Endothelial cell of umbilical vein (primary cell): Measurements from ENCODE around the gene MYLK2. TPM values are rescaled to one million over a fixed set of nuclear protein-coding genes. Genes with fewer than 3 reads are reported as not detected.

Source experiments
- BruUV-seq: library from RNA; stranded (reverse); fragments of 400-500 nt; replicated peaks from 2 replicates; lab custom pipeline; 2021; lab: Mats Ljungman, UMichigan
- CTCF ChIA-PET: fragments of 300-600, 350-600 bp; sonication (Branson Sonifier 250); formaldehyde crosslinking; loops from one replicate; lab custom pipeline; 2021; ENCODE audit warnings: antibody characterized with exemption, inconsistent platforms; lab: Charles Lee
- POLR2A ChIA-PET: fragments of 300-600, 350-600 bp; sonication (Branson Sonifier 250); formaldehyde crosslinking; loops from one replicate; lab custom pipeline; 2021; ENCODE audit warnings: antibody characterized with exemption, inconsistent platforms; lab: Charles Lee
- DNase-seq: peaks from one replicate; pipeline ENCODE4 v3.0.0-alpha.2; 2011; ENCODE audit warnings: low read depth, low spot score
- FAIRE-seq: peaks from 2 replicates; lab custom pipeline; 2011; peaks lifted over from hg19 to GRCh38; lab: Jason Lieb, UNC
- H2AFZ ChIP-seq: 2 replicates; pipeline ENCODE4 v1.6.0; 2012; ENCODE audit warnings: low read depth, low read length, control low read depth, inconsistent platforms
- H3K27ac ChIP-seq: 2 replicates; pipeline ENCODE4 v1.5.1; 2011; ENCODE audit warnings: low read depth, mild to moderate bottlenecking, control low read depth, low read length, moderate library complexity; ENCODE audit not compliant: insufficient read depth
- H3K27me3 ChIP-seq, 2 experiments: 2 replicates each; pipeline versions ENCODE4 v1.6.0 to v1.6.1; 2011; ENCODE audit warnings: low read length in 2 of 2, mixed read lengths in 1 of 2; ENCODE audit not compliant: control insufficient read depth in 2 of 2, insufficient read depth in 2 of 2
- H3K36me3 ChIP-seq, 2 experiments: 2 replicates in 1 of 2; 3 replicates in 1 of 2; pipeline ENCODE4 v1.5.1; 2011; ENCODE audit warnings: low read length in 2 of 2, mild to moderate bottlenecking in 1 of 2, moderate library complexity in 1 of 2; ENCODE audit not compliant: control insufficient read depth in 2 of 2, insufficient read depth in 2 of 2; ENCODE audit errors: extremely low read depth in 1 of 2
- H3K4me1 ChIP-seq: 3 replicates; pipeline ENCODE4 v1.5.1; 2011; ENCODE audit warnings: mild to moderate bottlenecking, low read length; ENCODE audit not compliant: control insufficient read depth, insufficient read depth; ENCODE audit errors: extremely low read depth
- H3K4me2 ChIP-seq: 2 replicates; pipeline ENCODE4 v1.6.1; 2011; ENCODE audit warnings: low read length, control low read depth, mixed read lengths; ENCODE audit not compliant: insufficient read depth
- H3K4me3 ChIP-seq, 3 experiments: fragments of 200-600 bp in 1 of 3; sonication (generic), shearing (Covaris generic) in 1 of 3; replicated peaks in 1 of 3; 2 replicates each; pipeline ENCODE4 v1.5.1; 2011 to 2016; ENCODE audit warnings: control low read depth in 3 of 3, low read length in 3 of 3, mild to moderate bottlenecking in 2 of 3, inconsistent platforms in 1 of 3, low read depth in 1 of 3, moderate library complexity in 1 of 3; ENCODE audit not compliant: insufficient read depth in 1 of 3
- H3K79me2 ChIP-seq: 2 replicates; pipeline ENCODE4 v1.6.0; 2012; ENCODE audit warnings: low read length, inconsistent platforms; ENCODE audit not compliant: control insufficient read depth, insufficient read depth
- H3K9ac ChIP-seq: replicated peaks from 2 replicates; pipeline ENCODE3; 2011; ENCODE audit warnings: low read length, control low read depth; ENCODE audit not compliant: insufficient read depth; ENCODE audit errors: extremely low read depth
- H3K9me1 ChIP-seq: replicated peaks from 3 replicates; pipeline ENCODE4 v1.6.0; 2011; ENCODE audit warnings: mild to moderate bottlenecking, low read length; ENCODE audit not compliant: control insufficient read depth, insufficient read depth; ENCODE audit errors: extremely low read depth
- H3K9me3 ChIP-seq: replicated peaks from 2 replicates; pipeline ENCODE4 v1.5.1; 2012; ENCODE audit warnings: low read length, inconsistent platforms; ENCODE audit not compliant: control insufficient read depth, insufficient read depth
- H4K20me1 ChIP-seq: replicated peaks from 2 replicates; pipeline ENCODE3; 2011; ENCODE audit warnings: mild to moderate bottlenecking, low read length; ENCODE audit not compliant: control insufficient read depth, insufficient read depth; ENCODE audit errors: extremely low read depth
- EZH2 ChIP-seq: IDR thresholded peaks from 2 replicates; pipeline ENCODE4 v1.6.1; 2012; ENCODE audit warnings: borderline replicate concordance, low read depth, mild to moderate bottlenecking, moderate library complexity, low read length, inconsistent platforms; ENCODE audit not compliant: severe bottlenecking
- FOS ChIP-seq: IDR thresholded peaks from 2 replicates; pipeline ENCODE4 v1.6.1; 2011; ENCODE audit warnings: mild to moderate bottlenecking, low read length, moderate library complexity, borderline replicate concordance; ENCODE audit not compliant: insufficient read depth
- GATA2 ChIP-seq: IDR thresholded peaks from 2 replicates; pipeline ENCODE4 v1.7.0; 2011; ENCODE audit warnings: low read depth, mild to moderate bottlenecking, moderate library complexity, mixed read lengths, low read length; ENCODE audit not compliant: insufficient read length, insufficient read depth
- JUN ChIP-seq: IDR thresholded peaks from 2 replicates; pipeline ENCODE4 v1.6.1; 2011; ENCODE audit warnings: borderline replicate concordance, low read depth; ENCODE audit not compliant: insufficient read length, insufficient read depth
- MYC ChIP-seq: IDR thresholded peaks from one replicate; pipeline ENCODE4 v1.6.1; 2011; ENCODE audit warnings: mild to moderate bottlenecking, low read depth, low read length
- POLR2A ChIP-seq: IDR thresholded peaks from 2 replicates; pipeline ENCODE4 v1.6.1; 2012; ENCODE audit warnings: low read depth, mild to moderate bottlenecking, control low read depth, low read length
- POLR2AphosphoS5 ChIP-seq: IDR thresholded peaks from 2 replicates; pipeline ENCODE4 v1.6.1; 2012; ENCODE audit warnings: low read depth, mild to moderate bottlenecking, control low read depth, low read length, moderate library complexity; ENCODE audit not compliant: insufficient read depth
- dilution Hi-C: fragments of 300-500 bp; cut with MboI; formaldehyde crosslinking; loops from one replicate; pipeline ENCODE4 v1.15.0; 2019; ENCODE audit warnings: low sequenced_read_pairs; ENCODE audit not compliant: extremely low pct_ligation_motif_present
- intact Hi-C: fragments of 100-400 bp; cut with micrococcal nuclease; formaldehyde crosslinking; loops from one replicate; pipeline ENCODE4 v1.10.0; 2022
- polyA plus RNA-seq, 4 experiments: library from polyadenylated mRNA; depleted of rRNA in 3 of 4; stranded (reverse) in 3 of 4; unstranded in 1 of 4; fragments of >200 nt; gene quantifications; 2 replicates each; pipeline versions ENCODE4 v1.2.1 to v1.2.3, GENCODE V29; 2011 to 2012; ENCODE audit warnings: missing spikeins in 1 of 4
- total RNA-seq: library from RNA; stranded (reverse); gene quantifications from 2 replicates; pipeline ENCODE4 v1.2.3, GENCODE V29; 2021
- TF ChIP-seq, protein P1 (sequence below): IDR thresholded peaks from 2 replicates; pipeline ENCODE4 v1.6.1; 2011; ENCODE audit not compliant: insufficient read depth, insufficient read length
- TF ChIP-seq, protein P2 (sequence below), 2 donors: IDR thresholded peaks; 1 replicate in 1 of 2; 2 replicates in 1 of 2; pipeline ENCODE4 v1.5.1; 2011; ENCODE audit warnings: low read length in 2 of 2, mild to moderate bottlenecking in 2 of 2, moderate library complexity in 2 of 2, control low read depth in 1 of 2, inconsistent platforms in 1 of 2, low read depth in 1 of 2; ENCODE audit not compliant: insufficient read depth in 1 of 2; ENCODE audit errors: extremely low read depth in 1 of 2

The MYLK2 gene
- total and polyA plus RNA-seq, 2 donors (not counting 3 experiments of a cell fraction or from before 2014, with no cell fraction given), result 2.6 to 2.7 TPM

DNA sequence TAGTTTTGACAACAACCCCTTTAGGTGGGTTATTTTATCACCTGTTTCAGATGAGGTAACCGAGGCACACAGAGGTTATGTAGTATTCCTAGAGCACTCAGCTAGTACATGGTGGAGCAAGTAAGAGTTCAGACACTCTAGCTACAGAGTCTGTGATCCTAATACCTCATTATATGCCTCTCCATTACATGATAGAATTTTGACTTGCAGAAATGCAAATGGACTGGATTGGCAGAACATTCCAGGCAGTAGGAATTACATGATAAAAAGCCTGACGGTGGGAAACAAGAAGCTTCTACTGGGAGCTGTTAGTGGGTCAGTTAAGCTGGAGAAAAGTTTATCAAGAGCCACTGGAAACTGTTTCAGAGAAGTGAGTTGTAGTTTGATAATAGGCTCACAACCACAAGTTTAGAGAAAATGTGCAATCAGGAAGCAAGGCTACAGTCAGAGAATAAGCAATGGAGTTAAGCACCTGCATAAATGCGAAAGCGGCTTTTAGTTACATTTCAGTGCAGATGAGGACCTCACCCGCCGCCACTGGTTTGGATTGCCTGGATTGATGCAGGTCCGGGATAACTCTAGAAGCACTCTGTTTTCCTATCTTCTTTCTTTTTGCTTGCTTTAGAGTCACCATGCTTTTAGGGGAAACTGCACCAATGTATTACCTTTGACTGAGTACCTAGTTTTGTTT, 34.7 kb upstream of the MYLK2 start:
- CTCF ChIA-PET, result interaction anchor here (1.0 kb wide), 1 partner anchor 61 kb away, joined by 3 read pairs; no protein-coding TSS in a partner anchor
- Histone ChIP-seq H3K4me3 (no peak overlapping the region), H3K27me3 (no peaks in the 10 kb centered on the region), H3K27ac (no peak overlapping the region), H3K9ac (no peak overlapping the region), H3K79me2 (peaks cover 13% of the 10 kb centered on the region), H2AFZ (no peak overlapping the region), H3K4me2 (no peak overlapping the region), H3K9me1 (no peaks in the 10 kb centered on the region), H3K9me3 (no peaks in the 10 kb centered on the region), H3K36me3 (peaks cover 0 to 17% of the 10 kb centered on the region in 2 experiments), H3K4me1 (no peaks in the 10 kb centered on the region), H4K20me1 (no peaks in the 10 kb centered on the region)
- dilution Hi-C loops (no loop called here), intact Hi-C loops (no loop called here)
- no peak for DNase-seq
- TF ChIP-seq POLR2A (no peak), GATA2 (no peak), FOS (no peak), POLR2AphosphoS5 (no peak), MYC (no peak), EZH2 (no peak), JUN (no peak)
- TF ChIP-seq, protein P1, sequence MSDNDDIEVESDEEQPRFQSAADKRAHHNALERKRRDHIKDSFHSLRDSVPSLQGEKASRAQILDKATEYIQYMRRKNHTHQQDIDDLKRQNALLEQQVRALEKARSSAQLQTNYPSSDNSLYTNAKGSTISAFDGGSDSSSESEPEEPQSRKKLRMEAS, result no peak
- TF ChIP-seq, protein P2, sequence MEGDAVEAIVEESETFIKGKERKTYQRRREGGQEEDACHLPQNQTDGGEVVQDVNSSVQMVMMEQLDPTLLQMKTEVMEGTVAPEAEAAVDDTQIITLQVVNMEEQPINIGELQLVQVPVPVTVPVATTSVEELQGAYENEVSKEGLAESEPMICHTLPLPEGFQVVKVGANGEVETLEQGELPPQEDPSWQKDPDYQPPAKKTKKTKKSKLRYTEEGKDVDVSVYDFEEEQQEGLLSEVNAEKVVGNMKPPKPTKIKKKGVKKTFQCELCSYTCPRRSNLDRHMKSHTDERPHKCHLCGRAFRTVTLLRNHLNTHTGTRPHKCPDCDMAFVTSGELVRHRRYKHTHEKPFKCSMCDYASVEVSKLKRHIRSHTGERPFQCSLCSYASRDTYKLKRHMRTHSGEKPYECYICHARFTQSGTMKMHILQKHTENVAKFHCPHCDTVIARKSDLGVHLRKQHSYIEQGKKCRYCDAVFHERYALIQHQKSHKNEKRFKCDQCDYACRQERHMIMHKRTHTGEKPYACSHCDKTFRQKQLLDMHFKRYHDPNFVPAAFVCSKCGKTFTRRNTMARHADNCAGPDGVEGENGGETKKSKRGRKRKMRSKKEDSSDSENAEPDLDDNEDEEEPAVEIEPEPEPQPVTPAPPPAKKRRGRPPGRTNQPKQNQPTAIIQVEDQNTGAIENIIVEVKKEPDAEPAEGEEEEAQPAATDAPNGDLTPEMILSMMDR (IDR thresholded peaks at IDR 0.05; ENCODE audit: extremely low read depth in 1 of 2, insufficient read depth in 1 of 2, low read depth in 1 of 2, low read length in 2 of 2), result no peak
- no peak for FAIRE-seq
- BruUV-seq, result no TSS peak
- POLR2A ChIA-PET, result no interaction called here
